NCI-H69 (cell line): ENCODE results near the gene TEKT1.
A peak's percentile ranks its signal among the peaks of the same experiment; 100 is the strongest.
"Not testable (repeated sequence)": the region's sequence is repeated elsewhere in the genome, so short reads cannot be mapped to it uniquely, and the experiment has no call there.

Experiments
- DNase-seq: peaks from one replicate; lab custom pipeline; 2025; lab: John Stamatoyannopoulos, UW

TEKT1 gene

DNA sequence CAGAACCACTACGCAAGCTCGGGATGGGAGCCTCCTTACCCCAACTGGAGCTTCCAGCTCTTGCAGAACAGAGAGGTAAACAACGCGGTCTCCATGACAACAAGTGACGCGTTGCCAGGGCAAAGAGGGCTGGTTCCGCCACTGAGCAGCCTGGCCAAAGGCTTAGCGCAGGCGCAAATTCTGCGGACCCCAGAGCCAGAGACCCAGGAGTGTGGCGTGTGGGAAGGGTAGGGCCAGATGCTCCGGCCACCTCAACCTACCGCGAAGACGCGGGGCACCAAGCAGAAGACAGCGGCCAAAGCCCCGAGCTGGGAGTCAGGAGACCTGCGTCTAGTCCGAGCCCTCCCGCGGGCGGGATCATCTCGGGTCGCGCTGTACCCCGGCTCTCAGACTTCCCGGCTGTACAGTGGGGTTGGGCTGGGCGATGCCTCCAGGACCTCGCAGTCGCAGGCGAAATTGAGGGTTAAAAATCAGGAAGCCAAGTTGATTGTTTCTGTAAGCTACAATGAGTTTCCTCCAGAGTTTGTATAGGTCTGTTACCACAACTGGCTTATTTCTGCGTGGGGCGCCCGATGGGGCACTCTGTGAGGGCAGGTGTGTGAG, at the start of gene TEKT1:
Gene TEKT1, minus strand, starts transcription at position 69 of the 603 bp plus-strand sequence. CDS start 1,353 bp downstream, outside the sequence.
- peak; percentile 66 for DNase-seq

DNA sequence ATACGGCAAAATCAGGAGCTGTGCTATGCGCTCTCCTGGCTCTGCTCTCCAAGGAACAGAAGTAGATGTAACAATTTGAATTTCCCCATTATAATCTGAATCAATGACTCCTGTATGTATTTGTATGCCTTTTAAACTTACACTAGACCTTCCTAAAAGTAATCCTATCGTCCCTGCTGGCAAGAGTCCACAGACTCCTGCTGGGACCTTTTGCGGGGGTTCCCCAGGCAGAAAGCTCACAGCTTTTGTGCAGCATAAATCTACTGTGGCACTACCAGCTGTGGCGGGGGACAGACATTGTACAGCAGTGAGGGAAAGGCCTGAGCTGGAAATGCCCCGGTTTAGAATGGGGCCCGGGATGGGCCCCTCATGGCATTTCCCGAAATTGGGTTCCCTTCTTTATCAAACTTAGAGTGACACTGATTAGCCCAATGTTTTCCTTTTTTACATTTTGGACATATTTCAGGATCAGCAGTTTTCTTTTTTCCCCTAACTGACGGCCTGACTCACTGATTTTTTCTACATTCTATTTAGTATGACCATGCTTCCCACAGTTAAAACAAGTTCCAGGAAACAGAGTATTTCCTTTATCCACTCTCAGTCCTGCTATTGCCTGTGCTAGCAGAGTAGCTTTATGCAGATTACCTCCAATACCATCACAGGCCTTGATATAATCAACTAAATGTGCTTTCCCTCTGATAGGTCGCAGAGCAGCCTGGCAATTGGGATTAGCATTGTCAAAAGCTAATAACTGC, 47.9 kb upstream of the TEKT1 start:
- not testable (repeated sequence) for DNase-seq

DNA sequence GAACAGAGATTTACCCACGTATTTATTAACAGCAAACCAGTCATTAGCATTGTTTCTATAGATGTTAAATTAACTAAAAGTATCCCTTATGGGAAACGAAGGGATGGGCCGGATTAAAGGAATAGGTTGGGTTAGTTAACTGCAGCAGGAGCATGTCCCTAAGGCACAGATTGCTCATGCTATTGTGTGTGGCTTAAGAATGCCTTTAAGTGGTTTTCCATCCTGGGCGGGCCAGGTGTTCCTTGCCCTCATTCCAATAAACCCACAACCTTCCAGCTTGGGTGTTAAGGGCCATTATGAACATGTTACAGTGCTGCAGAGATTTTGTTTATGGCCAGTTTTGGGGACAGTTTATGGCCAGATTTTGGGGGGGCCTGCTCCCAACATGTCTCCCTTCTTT, 43.7 kb upstream of the TEKT1 start:
- not testable (repeated sequence) for DNase-seq

DNA sequence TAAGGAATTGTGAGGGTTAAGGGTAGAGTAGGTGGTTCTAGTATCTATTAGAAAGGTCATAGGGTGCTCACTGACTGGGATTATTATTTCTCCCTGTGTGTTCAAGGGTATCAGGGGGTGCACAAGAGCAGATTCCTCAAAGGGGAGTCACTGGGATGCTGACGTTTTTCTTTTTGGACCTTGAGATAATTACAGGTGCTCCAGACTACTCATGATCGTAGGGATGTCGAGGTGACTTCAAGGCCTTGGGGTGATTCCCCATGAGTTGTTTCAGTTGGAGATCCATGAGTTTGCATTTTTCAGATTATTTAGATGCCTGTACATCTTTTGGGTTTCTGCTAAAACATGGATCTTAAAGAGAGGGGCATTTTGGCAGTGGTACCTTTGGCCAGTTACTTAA, 41.4 kb upstream of the TEKT1 start:
- DNase-seq = no peak

DNA sequence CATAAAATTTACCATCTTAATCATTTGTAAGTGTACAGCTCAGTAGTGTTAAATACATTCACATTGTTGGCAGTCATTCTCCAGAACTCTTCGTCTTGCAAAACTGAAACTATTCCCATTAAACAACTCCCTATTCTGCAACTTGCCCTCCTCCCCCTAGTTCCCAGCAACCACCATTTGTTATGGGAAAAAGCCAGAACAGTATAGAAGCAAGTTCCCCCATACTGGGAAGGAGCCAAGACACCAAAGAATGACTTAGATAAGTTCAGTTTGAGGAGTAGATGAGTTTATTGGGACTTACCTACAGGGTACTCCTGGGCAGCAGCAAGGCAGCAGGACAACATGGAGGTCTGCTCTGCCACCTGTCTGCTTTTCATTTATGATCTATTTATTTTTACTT, 39.3 kb upstream of the TEKT1 start:
- DNase-seq = no peak

DNA sequence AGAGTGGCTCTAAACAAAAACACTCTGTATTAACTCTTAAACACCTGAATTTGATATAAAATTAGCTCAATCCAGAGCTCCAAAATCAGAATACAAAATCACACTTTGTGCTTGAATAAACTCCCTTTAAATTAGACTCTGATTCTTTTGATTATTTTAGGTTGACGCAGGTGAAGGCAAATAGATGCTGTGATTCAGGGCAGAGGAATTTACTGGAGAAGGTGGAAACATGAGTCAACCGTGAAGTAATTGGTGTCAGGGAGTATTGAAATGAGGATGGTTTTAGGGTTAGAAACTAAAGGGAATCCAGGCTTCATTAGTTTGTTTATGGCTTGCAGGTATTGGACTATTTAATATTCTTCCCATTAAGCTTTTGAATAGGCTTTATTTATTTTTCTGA, 37.1 kb upstream of the TEKT1 start:
- no peak for DNase-seq

DNA sequence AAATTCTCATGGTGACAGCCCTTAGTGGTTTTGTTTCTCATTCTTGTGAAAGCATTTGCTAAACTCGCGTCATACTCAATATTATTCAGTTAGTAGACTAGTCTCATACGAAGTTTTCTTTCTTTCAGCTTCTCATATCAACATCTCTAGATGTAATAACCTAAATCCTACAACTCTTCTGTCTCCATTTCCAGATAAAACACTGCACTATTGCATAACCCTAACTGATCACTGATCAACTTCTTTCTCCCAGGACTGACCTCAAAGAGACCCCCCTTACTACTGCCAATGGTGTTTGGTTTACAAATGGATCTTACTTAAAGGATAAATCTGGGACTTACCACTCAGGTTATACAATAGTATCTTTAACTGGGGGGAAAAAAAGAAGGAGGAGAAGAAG, 36.3 kb upstream of the TEKT1 start:
- no peak for DNase-seq

DNA sequence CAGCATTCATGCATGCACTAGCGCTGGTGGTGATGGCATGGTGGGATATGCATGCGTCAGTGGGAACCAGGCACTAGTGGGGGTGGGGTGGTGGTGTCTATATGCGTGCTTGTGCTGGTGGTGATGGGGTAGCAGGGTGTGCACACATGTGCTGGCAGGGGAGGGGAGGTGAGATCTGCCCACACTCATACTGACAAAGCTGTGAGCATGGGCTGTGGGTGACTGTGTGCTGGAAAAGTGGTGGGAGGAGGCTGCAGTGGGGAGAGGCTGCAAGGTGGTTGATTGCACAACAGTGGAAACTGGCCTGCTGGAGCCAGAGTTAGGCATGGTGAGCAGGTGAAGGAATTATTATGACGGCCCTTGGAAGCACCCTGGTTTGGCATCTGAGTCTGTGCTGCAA, 31.3 kb upstream of the TEKT1 start:
- DNase-seq = no peak

DNA sequence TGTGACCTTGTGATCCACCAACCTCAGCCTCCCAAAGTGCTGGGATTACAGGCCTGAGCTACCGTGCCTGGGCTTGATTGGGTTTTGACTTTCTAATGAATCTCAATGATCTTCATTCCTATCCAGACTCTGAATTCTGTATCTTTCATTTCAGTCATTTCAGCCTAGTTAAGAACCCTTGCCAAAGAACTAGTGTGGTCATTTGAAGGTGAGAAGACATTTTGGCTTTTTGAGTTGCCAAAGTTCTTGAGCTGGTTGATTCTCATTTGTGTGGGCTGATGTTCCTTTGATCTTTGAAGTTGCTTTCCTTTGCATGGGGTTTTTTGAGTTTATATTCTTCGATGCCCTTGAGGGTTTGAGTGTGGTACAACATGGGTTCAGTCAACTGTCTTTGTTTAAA, 30.6 kb upstream of the TEKT1 start:
- DNase-seq = no peak

DNA sequence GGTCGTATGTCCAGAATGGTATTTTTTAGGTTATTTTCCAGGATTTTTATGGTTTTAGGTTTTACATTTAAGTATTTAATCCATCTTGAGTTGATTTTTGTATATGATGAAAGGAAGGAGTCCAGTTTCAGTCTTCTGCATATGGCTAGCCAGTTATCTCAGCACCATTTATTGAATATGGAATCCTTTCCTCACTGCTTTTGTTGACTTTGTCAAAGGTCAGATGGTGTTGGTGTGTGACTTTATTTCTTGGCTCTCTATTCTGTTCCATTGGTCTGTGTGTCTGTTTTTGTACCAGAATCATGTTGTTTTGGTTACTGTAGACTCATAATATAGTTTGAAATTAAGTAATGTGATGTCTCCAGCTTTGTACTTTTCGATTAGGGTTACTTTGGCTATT, 26.4 kb upstream of the TEKT1 start:
- no peak for DNase-seq

DNA sequence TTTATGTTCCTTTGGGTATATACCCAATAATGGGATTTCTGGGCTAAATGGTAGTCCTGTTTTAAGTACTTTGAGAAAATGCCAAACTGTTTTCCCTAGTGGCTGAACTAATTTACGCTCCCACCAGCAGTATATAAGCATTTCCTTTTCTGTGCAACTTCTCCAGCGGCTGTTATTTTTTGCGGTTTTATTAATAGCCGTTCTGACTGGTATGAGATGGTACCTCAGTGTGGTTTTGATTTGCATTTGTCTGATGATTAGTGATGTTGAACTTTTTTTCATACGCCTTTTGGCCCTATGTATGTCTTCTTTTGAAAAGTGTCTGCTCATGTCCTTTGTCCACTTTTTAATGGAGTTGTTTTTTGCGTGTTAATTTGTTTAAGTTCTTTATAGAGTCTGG, 25.8 kb upstream of the TEKT1 start:
- DNase-seq = no peak

DNA sequence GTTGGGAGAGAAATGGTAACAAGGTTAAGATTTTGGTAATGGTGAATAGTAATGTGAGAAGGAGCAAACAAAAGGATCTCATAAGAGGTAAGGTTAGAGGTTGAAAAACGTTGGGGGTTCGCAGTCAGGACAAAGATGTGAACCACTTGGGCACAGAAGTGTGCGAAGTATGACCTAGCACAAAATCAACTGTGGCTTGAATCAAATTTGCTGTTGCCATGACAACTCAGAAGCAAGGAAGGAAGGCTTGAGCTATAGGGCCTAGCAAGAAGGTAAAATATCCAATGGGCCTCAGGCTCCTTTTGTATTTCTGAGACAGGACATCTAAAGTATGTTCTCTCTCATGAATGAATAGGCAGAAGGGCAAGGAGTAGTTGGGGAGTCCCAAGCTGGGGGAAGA, 24.5 kb upstream of the TEKT1 start:
- no peak for DNase-seq

DNA sequence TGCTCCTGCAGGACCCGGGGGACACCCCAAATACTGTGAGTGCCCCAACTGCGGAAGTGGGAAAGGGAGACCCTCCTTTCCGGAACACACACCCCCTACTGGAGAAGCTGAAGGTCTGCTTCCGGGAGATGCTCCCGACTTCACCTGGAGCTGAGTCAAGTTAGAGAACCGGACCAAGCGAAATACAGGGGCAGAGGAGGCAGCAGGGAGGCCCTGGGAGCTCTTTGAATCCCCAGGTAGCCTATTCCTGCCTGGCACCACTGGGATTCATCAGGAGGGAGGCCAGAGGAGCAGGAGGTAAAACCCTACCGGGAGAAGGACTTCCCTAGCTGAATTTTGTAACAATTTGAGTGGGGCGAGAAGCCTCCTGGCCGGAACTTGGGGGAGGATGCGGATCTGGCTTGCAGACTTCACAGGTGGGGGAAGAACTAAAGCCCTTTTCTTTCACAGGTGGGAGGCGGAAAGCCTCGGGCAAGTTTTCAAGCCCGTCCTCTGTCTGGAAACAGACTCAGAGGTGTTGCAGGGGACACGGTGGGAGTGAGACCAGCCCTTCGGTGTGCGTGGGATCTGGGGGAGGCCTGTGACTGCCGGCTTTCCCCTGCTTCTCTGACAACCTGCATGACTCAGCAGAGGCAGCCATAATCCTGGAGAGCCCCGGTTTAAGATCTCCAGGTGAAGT, 22.4 kb upstream of the TEKT1 start:
- DNase-seq = peak; percentile 51

DNA sequence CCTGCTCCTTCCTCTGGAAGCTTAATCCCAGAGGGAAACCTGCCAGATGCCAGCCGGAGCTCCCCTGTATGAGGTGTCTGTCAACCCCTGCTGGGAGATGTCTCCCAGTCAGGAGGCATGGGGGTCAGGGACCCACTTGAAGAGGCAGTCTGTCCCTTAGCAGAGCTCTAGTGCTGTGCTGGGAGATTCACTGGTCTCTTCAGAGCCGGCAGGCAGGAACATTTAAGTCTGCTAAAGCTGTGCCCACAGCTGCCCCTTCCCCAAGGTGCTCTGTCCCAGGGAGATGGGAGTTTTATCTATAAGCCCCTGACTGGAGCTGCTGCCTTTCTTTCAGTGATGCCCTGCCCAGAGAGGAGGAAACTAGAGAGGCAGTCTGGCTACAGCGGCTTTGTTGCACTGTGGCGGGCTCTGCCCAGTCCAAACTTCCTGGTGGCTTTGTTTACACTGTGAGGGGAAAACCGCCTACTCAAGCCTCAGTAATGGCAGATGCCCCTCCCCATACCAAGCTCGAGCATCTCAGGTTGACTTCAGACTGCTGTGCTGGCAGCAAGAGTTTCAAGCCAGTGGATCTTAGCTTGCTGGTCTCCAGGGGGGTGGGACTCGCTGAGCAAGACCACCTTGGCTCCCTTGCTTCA, 17.1 kb upstream of the TEKT1 start:
- peak; percentile 3 for DNase-seq

DNA sequence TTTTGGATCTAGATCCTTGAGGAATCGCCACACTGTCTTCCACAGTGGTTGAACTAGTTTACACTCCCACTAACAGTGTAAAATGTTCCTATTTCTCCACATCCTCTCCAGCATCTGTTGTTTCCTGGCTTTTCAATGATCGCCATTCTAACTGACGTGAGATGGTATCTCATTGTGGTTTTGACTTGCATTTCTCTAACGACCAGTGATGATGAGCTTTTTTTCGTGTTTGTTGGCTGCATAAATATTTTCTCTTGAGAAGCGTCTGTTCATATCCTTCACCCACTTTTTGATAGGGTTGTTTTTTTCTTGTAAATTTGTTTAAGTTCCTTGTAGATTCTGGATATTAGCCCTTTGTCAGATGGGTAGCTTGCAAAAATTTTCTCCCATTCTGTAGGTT, 14.6 kb upstream of the TEKT1 start:
- not testable (repeated sequence) for DNase-seq

DNA sequence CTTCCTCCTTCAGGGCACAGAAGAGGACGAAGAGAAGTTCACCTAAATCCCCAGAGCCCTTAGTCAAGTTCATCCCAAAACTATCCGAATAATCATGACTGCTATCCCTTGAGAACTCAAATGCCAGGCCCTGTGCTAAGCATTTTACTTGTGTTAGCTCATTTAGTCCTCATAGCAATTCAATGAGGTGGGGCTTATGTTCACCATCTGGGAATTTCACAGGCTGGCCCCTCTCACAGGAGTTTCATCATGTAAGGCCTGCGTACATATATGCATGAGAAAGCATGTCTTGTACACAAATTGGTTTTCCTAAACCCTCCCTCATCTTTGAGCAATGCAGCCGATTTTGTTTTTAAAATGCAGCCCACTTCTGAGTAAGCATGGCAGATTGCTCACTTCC, 12.9 kb upstream of the TEKT1 start:
- DNase-seq = not testable (repeated sequence)

DNA sequence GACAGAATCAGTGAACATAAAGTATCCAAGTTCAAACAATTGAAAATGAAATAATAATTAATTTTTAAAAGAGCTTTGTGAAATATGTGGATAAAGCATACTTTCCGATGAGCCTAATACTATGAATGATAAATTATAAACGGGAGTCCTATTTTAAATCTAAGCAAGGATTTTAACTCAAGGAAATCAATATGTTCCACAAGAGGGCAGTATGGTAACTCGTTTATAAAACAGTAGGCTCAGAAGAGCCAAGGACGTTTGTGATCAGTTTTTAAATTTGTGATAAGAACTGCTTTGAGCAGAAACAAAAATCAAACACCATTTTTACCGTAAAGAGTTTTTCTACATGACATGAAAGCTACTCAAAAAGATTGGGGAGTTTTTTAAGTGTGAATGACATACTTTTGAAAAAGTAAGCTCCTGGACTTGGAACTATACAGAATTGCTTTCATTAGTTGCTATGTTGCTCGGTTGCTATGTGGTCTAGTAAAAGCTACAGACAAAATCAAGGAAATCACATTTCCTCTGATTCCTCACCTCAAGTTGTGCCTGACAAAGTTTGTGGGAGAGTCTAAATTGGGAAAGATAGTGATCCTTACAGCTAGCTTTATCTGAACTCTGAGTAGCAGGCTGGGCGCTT, 11.8 kb upstream of the TEKT1 start:
- DNase-seq = peak; percentile 40

DNA sequence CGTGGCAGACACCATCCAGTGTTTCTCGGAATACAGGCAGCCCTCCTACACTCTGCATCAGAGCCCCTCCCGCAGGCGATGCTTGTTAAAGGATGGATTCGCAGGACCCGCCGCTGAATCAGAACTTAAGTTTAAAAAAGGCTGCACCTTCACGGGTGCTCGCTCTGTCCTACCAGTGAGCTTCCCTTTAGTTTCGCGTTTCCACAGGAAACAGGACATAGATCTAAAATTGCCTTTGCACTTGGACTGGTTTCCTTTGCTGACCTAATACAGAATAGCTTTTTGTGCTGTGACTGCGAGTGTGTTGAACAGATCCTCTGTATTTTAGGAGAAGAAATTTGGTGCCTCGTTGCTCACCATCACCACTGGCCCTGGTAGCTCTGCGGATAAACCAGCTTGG, 10.2 kb upstream of the TEKT1 start:
- not testable (repeated sequence) for DNase-seq

DNA sequence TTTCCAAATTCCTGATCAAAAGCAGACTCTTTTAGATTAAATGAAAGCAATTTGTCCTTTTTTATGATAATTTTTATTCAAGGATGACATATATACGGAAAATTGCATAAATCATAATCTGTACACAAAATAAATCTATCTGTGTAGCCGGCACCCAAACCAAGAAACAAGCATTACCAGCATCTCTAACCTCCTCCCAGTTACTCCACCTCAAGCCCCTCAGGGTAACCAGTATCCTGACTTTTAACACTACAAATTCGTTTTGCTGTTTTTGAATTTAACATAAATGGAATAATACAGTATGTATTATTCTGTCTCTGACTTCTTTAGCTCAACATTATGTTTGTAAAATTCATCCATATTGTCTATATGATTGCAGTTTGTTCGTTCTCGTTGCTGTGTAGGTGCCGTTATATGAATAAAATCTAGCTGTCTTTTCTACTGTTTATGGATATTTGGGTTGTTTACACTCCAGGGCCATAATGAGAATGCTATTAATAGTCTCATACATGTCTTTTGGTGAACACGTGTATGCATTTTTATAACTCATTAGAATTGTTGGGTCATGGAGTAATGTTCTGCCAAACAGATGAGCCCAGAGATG, 1.0 kb downstream of the TEKT1 start:
- DNase-seq = no peak

DNA sequence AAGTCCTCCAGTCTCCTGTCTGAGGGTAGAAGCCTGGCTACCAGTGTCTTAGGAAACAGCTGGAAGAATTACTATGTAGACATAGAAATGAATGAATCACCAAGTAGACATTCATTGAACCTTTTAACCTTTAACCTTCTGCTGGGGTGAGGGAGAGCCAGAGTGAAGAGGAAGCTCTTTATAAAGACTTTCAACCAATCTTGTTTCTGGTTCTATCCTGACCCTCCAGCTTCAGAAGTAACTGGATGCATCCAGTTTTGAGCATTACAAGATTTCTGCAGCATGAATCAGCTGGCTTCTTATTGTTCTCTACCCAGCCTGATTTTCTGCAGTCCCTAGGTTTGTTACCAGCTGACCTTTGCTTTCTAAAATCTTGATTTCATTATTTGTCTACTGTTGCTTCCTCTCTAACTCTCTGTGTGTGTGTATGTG, 8.5 kb downstream of the TEKT1 start:
- no peak for DNase-seq

DNA sequence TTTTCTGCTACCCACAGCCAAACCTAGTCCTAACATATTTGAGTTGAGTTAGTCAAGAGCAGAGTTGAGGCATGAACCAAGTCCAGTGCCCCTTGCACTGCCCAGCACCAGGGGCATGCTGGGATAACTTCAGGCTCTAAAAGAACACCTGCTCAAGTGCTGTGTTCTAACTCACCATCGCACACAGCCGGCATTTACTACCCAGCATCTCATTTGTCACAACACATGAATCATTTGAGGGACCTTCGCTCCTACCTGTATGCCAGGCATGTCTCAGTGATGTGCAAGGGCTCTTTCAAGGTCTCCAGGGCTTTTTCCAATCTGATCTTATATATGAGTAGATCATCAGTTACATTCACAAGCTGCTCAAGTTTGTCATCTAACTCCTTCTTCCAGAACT, 12.6 kb downstream of the TEKT1 start:
- no peak for DNase-seq

DNA sequence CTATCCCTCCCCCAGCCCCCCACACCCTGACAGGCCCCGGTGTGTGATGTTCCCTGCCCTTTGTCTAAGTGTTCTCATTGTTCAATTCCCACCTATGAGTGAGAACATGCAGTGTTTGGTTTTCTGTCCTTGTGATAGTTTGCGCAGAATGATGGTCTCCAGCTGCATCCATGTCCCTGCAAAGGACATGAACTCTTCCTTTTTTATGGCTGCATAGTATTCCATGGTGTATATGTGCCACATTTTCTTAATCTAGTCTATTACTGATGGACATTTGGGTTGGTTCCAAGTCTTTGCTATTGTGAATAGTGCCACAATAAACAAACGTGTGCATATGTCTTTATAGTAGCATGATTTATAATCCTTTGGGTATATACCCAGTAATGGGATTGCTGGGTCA, 15.2 kb downstream of the TEKT1 start:
- DNase-seq = not testable (repeated sequence)
